ENCODE results near the gene NRXN2. TPM values are rescaled to one million over a fixed set of nuclear protein-coding genes. Genes with fewer than 3 reads are reported as not detected.
"Not testable (repeated sequence)": the region's sequence is repeated elsewhere in the genome, so short reads cannot be mapped to it uniquely, and the experiment has no call there.

Gene NRXN2
- total RNA-seq, 2 experiments from 2014 or later = 0.18 to 0.39 TPM

DNA sequence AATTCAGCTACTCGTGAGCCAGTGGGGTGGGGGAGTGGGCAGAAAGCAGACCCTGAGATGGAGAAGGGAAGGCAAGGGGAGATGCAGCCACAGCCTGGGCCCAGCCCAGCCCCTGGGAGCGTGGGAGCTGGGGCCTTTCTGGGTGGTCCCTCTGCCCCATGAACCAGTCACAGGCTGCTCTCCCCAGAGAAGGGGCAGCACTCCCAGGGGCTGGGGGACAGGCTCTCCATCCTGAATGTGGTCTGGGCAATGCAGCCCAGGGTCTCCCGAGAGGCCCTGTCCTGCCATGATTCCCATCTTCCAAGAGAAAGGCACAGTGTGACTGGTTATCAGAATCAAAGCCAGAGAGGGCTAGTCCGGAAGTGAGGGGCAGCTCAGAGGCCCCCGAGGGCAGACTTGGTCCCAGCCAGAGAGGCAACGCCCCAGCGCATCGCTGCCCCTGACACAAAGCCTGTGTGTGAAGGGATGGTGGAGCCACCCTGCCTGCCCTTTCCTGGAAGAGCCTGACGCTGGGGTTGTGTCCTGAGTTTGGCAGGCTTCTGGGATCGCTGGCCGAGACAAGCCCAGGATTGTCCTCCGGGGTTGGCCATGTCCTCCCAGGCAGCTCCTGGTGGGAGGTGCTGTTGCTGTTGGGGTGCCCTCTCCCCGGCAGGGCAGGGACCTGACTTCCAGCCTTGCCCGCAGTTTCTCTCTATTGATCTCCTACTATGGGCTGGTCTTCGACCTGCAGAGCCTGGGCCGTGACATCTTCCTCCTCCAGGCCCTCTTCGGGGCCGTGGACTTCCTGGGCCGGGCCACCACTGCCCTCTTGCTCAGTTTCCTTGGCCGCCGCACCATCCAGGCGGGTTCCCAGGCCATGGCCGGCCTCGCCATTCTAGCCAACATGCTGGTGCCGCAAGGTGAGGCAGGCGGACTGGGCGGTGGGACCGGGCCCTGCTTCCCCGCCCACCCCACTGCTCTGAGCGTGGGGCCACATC, 155.8 kb downstream of the NRXN2 start:
- H3K9me3 Mint-ChIP-seq (ENCODE audit: low read depth) = no peaks in the 10 kb centered on the region
- peak overlapping the region; percentile 85 for H3K27ac Mint-ChIP-seq
- ATAC-seq (peak; percentile 9), DNase-seq (no peak)
- no peak overlapping the region for H3K4me3 Mint-ChIP-seq
- H3K4me1 Mint-ChIP-seq = peaks cover 4% of the 10 kb centered on the region
- no peaks in the 10 kb centered on the region for H3K27me3 Mint-ChIP-seq
- no peaks in the 10 kb centered on the region for H3K36me3 Mint-ChIP-seq (ENCODE audit: low read depth)
- CTCF ChIA-PET = interaction anchor here (0.8 kb wide), 1 partner anchor 118 kb away, joined by 4 read pairs; no protein-coding TSS in a partner anchor
- POLR2A ChIA-PET = no interaction called here
- intact Hi-C loops (cut with DNase I, micrococcal nuclease) = no loop called here

DNA sequence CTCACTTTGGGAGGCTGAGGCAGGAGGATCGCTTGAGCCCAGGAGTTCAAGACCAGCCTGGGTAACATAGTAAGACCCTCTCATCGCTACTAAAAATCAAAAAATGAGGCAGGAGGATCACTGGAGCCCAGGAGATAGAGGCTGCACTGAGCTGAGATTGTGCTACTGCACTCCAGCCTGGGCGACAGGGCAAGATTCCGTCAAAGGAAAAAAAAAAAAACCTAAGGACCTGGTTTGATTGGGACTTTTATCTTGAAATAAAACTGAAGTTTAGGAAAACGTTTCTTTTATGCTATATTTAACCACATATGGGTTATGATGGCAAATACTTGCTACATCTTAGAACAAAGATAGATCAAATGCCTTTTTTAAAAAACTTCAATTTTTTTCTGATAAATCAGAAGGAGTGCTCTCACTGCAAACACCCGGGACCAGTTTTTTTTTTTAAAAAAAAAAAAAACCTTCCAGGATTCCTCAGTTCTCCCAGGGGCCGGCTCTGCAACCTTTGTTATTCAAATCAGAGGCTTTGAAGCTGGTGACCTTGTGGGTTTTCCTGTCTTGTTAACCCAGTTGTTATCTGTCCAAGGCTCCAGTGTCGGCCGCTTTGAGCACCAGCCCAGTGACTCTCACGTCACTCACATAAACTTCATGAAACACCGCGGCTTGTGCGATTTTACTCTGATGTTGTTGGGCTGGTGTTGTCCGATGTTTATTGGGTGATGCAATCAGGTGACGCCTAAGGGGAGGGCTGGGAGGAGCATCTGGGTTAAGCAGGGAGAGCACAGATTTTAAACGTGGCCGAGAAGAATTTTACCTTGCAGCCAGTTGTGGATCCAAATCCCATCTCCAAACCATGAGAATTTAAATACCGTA, 156.7 kb downstream of the NRXN2 start:
- DNase-seq = peak; percentile 70
- Mint-ChIP-seq H3K36me3 (ENCODE audit: low read depth) (no peaks in the 10 kb centered on the region), H3K27me3 (no peaks in the 10 kb centered on the region), H3K9me3 (ENCODE audit: low read depth) (no peaks in the 10 kb centered on the region), H3K27ac (peak overlapping the region; percentile 85), H3K4me3 (no peak overlapping the region), H3K4me1 (peaks cover 4% of the 10 kb centered on the region)
- ChIA-PET CTCF (interaction anchor here (0.6 to 1.3 kb wide), 3 partner anchors 22 to 657 kb away, joined by 3 read pairs; no protein-coding TSS in a partner anchor), POLR2A (interaction anchor here (0.6 kb wide), 1 partner anchor 245 kb away, joined by 3 read pairs; no protein-coding TSS in a partner anchor)
- peak; percentile 99 for ATAC-seq
- intact Hi-C loops (cut with DNase I, micrococcal nuclease) = no loop called here

DNA sequence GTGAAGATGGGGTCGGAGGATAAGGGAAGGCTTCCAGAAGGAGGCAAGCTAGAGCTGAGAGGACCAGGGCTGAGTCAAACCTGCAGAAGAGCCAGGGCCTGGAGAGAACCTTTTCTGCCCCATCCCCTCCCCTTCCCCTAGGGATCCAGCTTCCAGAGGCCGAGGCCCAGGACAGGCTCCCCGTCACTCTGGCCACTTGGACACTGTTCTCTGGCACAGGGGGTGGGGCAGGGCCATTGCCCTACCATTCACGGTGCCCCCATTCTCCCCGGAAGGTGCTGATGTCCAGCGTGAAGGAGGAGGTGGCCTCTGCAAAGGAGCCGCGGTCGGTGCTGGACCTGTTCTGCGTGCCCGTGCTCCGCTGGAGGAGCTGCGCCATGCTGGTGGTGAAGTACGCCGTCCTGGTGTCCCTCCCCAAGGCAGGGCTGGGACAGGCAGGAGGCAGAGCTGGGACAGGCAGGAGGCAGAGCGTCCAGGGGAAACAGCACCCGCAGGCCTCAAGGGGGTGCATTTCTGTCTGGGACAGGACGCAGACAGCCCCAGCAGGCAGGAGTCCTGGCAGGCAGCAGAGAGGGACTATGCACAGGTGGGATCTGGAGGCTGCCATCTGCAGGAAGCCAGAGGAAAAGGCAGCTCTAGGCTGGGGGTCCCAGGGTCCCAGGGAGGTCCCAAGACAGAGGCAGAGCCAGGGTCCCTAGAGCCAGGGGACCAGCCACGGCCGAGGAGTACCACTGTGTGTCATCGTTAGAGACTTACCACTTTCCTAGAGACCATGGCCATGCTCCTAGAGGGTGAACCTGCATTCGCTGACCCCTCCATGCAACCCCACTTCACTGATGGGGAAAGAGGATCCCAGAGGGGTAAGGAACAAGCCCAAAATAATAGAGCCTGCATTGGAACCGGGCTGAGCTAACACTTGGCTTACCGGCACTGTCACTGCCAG, 157.8 kb downstream of the NRXN2 start:
- H3K27me3 Mint-ChIP-seq = no peaks in the 10 kb centered on the region
- CTCF ChIA-PET = interaction anchor here (0.5 to 1.3 kb wide), 3 partner anchors 24 to 187 kb away, joined by 3 read pairs; no protein-coding TSS in a partner anchor
- no peaks in the 10 kb centered on the region for H3K36me3 Mint-ChIP-seq (ENCODE audit: low read depth)
- intact Hi-C loops (cut with DNase I, micrococcal nuclease) = no loop called here
- no peak for ATAC-seq
- no peak overlapping the region for H3K27ac Mint-ChIP-seq
- POLR2A ChIA-PET = interaction anchor here (0.6 kb wide), 1 partner anchor 246 kb away, joined by 3 read pairs; no protein-coding TSS in a partner anchor
- DNase-seq = no peak
- H3K4me3 Mint-ChIP-seq = no peak overlapping the region
- peaks cover 4% of the 10 kb centered on the region for H3K4me1 Mint-ChIP-seq
- no peaks in the 10 kb centered on the region for H3K9me3 Mint-ChIP-seq (ENCODE audit: low read depth)

DNA sequence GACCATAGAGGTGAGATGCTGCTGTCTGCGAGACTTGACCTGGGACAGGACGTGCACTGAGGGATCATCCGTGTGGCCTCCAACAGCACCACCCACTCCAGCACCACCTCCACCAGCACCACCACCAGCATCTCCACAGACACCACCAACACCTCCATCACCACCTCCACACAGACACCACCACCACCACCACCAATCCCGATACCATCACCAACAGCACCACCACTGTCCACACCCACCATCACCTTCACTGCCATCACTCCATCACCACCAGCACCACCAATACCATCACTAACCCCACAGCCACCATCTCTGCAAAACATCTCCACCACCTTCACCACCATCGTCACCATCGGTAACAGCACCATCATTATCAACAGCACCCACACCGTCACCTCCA, 158.6 kb downstream of the NRXN2 start:
- no peaks in the 10 kb centered on the region for H3K36me3 Mint-ChIP-seq (ENCODE audit: low read depth)
- no peak overlapping the region for H3K4me3 Mint-ChIP-seq
- H3K9me3 Mint-ChIP-seq (ENCODE audit: low read depth) = no peaks in the 10 kb centered on the region
- ChIA-PET POLR2A (no interaction called here), CTCF (no interaction called here)
- intact Hi-C loops (cut with DNase I, micrococcal nuclease) = no loop called here
- no peaks in the 10 kb centered on the region for H3K27me3 Mint-ChIP-seq
- peaks cover 4% of the 10 kb centered on the region for H3K4me1 Mint-ChIP-seq
- DNase-seq (no peak), ATAC-seq (no peak)
- no peak overlapping the region for H3K27ac Mint-ChIP-seq

DNA sequence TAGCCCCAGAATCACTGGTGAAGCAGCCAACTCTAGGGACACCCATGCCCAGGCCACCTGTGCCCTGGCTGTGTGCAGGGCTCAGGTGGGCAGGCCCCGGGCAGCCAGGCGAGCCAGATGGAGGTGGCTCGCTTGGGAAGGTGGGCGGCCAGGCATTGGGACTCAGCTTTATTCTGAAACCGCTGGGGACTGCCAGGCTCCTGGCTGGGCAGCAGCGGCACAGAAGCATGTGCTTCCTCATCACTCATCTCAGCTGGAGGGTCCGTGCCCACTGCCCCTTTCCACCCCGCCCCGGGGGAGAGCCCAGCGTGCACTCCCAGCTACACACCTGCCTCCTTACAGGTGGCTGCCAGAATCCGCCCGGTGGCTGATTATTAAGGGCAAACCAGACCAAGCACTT, 159.0 kb downstream of the NRXN2 start:
- ChIA-PET CTCF (interaction anchor here (0.6 kb wide), 1 partner anchor 115 kb away, joined by 4 read pairs; no protein-coding TSS in a partner anchor), POLR2A (no interaction called here)
- Mint-ChIP-seq H3K9me3 (ENCODE audit: low read depth) (no peaks in the 10 kb centered on the region), H3K36me3 (ENCODE audit: low read depth) (no peaks in the 10 kb centered on the region), H3K4me1 (peaks cover 4% of the 10 kb centered on the region), H3K27ac (no peak overlapping the region), H3K27me3 (no peaks in the 10 kb centered on the region), H3K4me3 (no peak overlapping the region)
- ATAC-seq (no peak), DNase-seq (no peak)
- intact Hi-C loops (cut with DNase I, micrococcal nuclease) = no loop called here

DNA sequence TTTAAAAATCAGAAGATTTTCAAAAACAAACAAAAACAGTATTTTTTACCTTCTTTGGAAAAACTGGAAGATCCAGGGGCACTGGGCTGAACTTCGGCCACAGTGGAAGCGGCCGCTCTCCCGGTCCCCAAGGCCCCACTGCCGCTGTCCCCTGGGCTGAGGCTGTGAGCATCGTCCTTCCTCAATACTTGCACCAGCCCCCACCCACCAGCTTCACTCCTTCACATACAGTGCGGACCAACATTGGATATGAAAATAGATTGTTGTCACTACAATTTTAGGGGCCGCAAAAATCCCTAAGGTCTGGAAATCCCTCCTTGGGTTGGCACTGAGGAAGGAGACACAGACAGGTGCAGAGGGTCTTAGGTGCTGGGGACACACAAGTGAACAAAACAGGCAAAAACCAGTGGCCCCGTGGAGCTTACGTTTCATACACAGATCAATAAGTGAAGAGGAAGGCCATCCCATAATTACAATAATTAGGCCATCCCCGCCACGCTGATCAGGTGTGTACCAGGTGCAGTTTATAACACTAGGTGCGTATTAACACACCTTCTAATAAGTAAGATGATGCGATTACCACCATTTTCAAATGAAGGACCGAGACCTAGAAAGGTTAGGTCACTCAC, 160.2 kb downstream of the NRXN2 start:
- no peak overlapping the region for H3K27ac Mint-ChIP-seq
- H3K4me3 Mint-ChIP-seq = no peak overlapping the region
- H3K9me3 Mint-ChIP-seq (ENCODE audit: low read depth) = no peaks in the 10 kb centered on the region
- POLR2A ChIA-PET = no interaction called here
- H3K36me3 Mint-ChIP-seq (ENCODE audit: low read depth) = no peaks in the 10 kb centered on the region
- CTCF ChIA-PET = no interaction called here
- ATAC-seq (no peak), DNase-seq (no peak)
- intact Hi-C loops (cut with DNase I, micrococcal nuclease) = no loop called here
- no peaks in the 10 kb centered on the region for H3K27me3 Mint-ChIP-seq
- peaks cover 4% of the 10 kb centered on the region for H3K4me1 Mint-ChIP-seq

DNA sequence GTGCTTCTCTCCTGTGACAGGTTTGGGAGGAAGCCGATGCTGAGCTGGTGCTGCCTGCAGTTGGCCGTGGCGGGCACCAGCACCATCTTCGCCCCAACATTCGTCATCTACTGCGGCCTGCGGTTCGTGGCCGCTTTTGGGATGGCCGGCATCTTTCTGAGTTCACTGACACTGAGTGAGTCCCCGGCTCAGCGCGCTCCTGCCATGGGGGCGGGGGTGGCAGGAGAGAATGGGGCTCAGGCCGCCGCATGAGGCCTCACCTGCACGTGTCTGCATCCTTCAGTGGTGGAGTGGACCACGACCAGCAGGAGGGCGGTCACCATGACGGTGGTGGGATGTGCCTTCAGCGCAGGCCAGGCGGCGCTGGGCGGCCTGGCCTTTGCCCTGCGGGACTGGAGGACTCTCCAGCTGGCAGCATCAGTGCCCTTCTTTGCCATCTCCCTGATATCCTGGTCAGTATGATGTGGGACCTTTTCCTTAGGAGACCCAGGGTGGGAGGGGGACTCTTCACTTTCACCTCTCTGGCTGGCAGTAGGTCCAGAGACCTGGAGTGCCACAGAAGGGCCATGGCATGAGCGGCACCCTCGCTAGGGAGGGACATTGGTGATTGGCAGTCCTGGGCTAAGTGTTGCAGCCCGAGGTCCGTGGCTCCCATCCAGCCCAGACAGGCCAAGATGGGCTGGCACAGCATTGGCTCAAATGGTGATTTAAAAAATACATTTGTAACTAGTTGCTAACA, 160.8 kb downstream of the NRXN2 start:
- H3K27me3 Mint-ChIP-seq = no peaks in the 10 kb centered on the region
- DNase-seq (no peak), ATAC-seq (no peak)
- no peaks in the 10 kb centered on the region for H3K9me3 Mint-ChIP-seq (ENCODE audit: low read depth)
- H3K4me3 Mint-ChIP-seq = no peak overlapping the region
- no peak overlapping the region for H3K27ac Mint-ChIP-seq
- intact Hi-C loops (cut with DNase I, micrococcal nuclease) = no loop called here
- ChIA-PET CTCF (no interaction called here), POLR2A (no interaction called here)
- peaks cover 4% of the 10 kb centered on the region for H3K4me1 Mint-ChIP-seq
- no peaks in the 10 kb centered on the region for H3K36me3 Mint-ChIP-seq (ENCODE audit: low read depth)

DNA sequence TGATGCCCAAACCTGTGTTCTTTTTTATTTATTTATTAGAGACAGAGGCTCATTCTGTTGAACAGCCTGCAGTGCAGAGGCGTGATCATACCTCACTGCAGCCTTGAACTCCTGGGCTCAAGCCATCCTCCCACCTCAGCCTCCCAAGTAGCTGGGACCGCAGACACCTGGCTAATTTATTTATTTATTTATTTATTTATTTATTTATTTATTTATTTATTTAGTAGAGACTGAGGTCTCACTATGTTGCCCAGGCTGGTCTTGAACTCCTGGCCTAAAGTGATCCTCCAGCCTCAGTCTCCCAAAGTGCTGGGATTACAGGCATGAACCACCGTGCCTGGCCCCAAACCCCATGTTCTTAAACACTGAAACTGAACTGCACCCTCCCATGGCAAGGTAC, 161.6 kb downstream of the NRXN2 start:
- intact Hi-C loops (cut with DNase I, micrococcal nuclease); H3K4me1 Mint-ChIP-seq; H3K9me3 Mint-ChIP-seq (ENCODE audit: low read depth); POLR2A ChIA-PET; H3K4me3 Mint-ChIP-seq; DNase-seq; H3K27me3 Mint-ChIP-seq; ATAC-seq; H3K36me3 Mint-ChIP-seq (ENCODE audit: low read depth); H3K27ac Mint-ChIP-seq; CTCF ChIA-PET: not testable (repeated sequence)

DNA sequence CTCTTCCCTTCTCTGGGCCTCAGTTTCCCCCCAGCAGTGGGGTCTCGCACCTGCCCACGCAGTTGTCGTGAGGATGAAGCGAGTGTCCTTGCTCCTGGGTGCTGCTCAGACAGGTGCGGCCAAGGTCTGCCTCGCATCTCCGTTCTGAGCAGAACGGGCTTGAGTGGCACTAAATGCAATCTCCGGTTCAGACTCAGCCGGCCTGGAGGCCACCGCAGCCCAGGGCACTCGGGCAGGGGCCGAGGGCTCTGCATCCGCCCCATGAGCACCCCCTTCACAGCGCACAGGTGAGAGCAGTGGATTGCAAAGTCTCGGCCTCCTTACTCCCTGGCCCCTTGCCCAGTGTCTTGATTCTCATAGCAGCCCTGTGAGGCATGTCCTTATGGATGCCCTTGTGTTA, 162.1 kb downstream of the NRXN2 start:
- no peak overlapping the region for H3K27ac Mint-ChIP-seq
- DNase-seq (no peak), ATAC-seq (no peak)
- H3K4me3 Mint-ChIP-seq = no peak overlapping the region
- ChIA-PET CTCF (no interaction called here), POLR2A (no interaction called here)
- H3K36me3 Mint-ChIP-seq (ENCODE audit: low read depth) = no peaks in the 10 kb centered on the region
- intact Hi-C loops (cut with DNase I, micrococcal nuclease) = no loop called here
- no peaks in the 10 kb centered on the region for H3K4me1 Mint-ChIP-seq
- no peaks in the 10 kb centered on the region for H3K27me3 Mint-ChIP-seq
- no peaks in the 10 kb centered on the region for H3K9me3 Mint-ChIP-seq (ENCODE audit: low read depth)

DNA sequence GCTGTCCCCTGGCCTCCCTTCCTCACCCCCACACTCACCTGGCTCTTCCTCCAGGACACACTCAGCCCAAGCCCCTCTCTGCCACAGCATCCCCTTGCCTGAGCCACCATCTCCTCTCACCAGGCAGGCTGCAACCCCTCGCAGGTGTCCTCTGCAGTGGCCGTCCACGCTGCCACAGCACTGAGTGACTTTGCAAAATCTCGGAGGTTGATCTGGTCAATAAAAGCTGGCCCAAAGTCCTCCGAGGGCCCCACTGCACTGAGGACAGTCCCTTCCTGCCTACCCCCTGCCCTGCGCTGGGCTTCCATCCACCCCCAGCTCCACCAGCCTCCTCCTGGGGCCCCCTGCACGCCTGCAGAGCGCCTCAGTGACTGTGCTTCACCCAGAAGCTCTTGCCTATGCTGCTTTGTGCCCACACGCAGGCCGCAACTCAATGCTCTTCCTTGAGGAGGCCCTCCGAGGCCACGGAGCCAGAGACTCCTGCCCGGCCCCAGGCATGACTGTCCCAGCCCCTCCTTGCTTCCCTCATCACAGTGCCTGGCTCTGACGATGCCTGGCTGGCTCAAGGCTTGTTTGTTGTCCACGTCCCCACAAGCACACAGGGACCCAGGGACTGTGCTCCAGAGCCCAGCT, 162.7 kb downstream of the NRXN2 start:
- POLR2A ChIA-PET = no interaction called here
- intact Hi-C loops (cut with DNase I, micrococcal nuclease) = no loop called here
- CTCF ChIA-PET = no interaction called here

More for the DNA sequence above, 162.7 kb downstream of the NRXN2 start:
- no peaks in the 10 kb centered on the region for H3K36me3 Mint-ChIP-seq (ENCODE audit: low read depth)
- DNase-seq (no peak), ATAC-seq (no peak)
- H3K27me3 Mint-ChIP-seq = no peaks in the 10 kb centered on the region
- no peak overlapping the region for H3K27ac Mint-ChIP-seq
- no peaks in the 10 kb centered on the region for H3K4me1 Mint-ChIP-seq
- no peaks in the 10 kb centered on the region for H3K9me3 Mint-ChIP-seq (ENCODE audit: low read depth)
- no peak overlapping the region for H3K4me3 Mint-ChIP-seq
